H1 (cell line): ENCODE data around the gene MEF2C.

ENCODE experiments used
- CBX5 ChIP-seq: fragments of 300-800, 300-1000 bp; sonication (generic); IDR thresholded peaks from 2 replicates; pipeline ENCODE4 v1.7.1; 2016; ENCODE audit warnings: antibody characterized with exemption, low read length, low read depth
- CREB1 ChIP-seq: IDR thresholded peaks from 2 replicates; pipeline ENCODE4 v1.6.1; 2012; ENCODE audit warnings: inconsistent platforms
- EGR1 ChIP-seq: IDR thresholded peaks from 2 replicates; pipeline ENCODE4 v1.6.1; 2011; ENCODE audit warnings: low read depth, low read length, borderline replicate concordance
- KDM1A ChIP-seq: fragments of 200-600, 300-600 bp; sonication (generic); IDR thresholded peaks from 2 replicates; pipeline ENCODE4 v1.7.1; 2016; ENCODE audit warnings: mild to moderate bottlenecking, low read length, borderline replicate concordance
- RXRA ChIP-seq: IDR thresholded peaks from 2 replicates; pipeline ENCODE4 v1.6.1; 2011; ENCODE audit warnings: low read depth, mild to moderate bottlenecking, low read length, moderate library complexity; ENCODE audit not compliant: insufficient read depth
- SAP30 ChIP-seq: fragments of 300-600 bp; sonication (generic); IDR thresholded peaks from 2 replicates; pipeline ENCODE4 v1.7.1; 2012; ENCODE audit warnings: low read length, moderate library complexity, mild to moderate bottlenecking, inconsistent platforms; ENCODE audit not compliant: insufficient read depth, insufficient replicate concordance
- SIX5 ChIP-seq: IDR thresholded peaks from 2 replicates; pipeline ENCODE4 v1.6.1; 2011; ENCODE audit warnings: mild to moderate bottlenecking, low read depth, low read length
- SP2 ChIP-seq: IDR thresholded peaks from 2 replicates; pipeline ENCODE4 v1.6.1; 2012; ENCODE audit warnings: mild to moderate bottlenecking, low read length, inconsistent platforms
- SUZ12 ChIP-seq: fragments of 200-600 bp; sonication (generic); IDR thresholded peaks from 2 replicates; pipeline ENCODE4 v1.6.1; 2012; ENCODE audit warnings: mild to moderate bottlenecking, inconsistent platforms, low read length, moderate library complexity, mixed read lengths
- TF ChIP-seq, protein P1 (sequence below), 3 experiments: IDR thresholded peaks; 1 replicate in 2 of 3; 2 replicates in 1 of 3; pipeline versions ENCODE4 v1.5.1 to v1.6.1; 2011; ENCODE audit warnings: low read length in 3 of 3, mild to moderate bottlenecking in 3 of 3, inconsistent platforms in 2 of 3, low read depth in 1 of 3, moderate library complexity in 1 of 3; ENCODE audit not compliant: insufficient read depth in 1 of 3; ENCODE audit errors: control extremely low read depth in 1 of 3

DNA sequence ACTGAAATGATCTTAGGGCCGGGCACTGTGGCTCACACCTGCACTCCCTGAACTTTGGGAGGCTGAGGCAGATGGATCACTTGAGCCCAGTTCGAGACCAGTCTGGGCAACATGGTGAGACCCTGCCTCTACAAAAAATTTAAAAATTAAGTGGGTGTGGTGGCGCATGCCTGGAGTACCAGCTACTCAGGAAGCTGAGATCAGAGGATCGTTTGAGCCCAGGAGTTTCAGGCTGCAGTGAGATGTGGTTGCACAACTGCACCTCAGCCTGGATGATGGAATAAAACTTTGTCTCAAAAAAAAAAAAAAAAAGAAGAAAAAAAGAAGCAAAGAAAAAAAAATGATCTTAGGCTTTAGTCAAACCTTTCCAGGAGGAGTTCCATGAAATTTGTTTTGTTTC lies 41.8 kb downstream of the MEF2C start:
- TF ChIP-seq, protein P1, sequence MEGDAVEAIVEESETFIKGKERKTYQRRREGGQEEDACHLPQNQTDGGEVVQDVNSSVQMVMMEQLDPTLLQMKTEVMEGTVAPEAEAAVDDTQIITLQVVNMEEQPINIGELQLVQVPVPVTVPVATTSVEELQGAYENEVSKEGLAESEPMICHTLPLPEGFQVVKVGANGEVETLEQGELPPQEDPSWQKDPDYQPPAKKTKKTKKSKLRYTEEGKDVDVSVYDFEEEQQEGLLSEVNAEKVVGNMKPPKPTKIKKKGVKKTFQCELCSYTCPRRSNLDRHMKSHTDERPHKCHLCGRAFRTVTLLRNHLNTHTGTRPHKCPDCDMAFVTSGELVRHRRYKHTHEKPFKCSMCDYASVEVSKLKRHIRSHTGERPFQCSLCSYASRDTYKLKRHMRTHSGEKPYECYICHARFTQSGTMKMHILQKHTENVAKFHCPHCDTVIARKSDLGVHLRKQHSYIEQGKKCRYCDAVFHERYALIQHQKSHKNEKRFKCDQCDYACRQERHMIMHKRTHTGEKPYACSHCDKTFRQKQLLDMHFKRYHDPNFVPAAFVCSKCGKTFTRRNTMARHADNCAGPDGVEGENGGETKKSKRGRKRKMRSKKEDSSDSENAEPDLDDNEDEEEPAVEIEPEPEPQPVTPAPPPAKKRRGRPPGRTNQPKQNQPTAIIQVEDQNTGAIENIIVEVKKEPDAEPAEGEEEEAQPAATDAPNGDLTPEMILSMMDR (IDR thresholded peaks at IDR 0.05; ENCODE audit: control extremely low read depth in 1 of 3, insufficient read depth in 1 of 3, low read depth in 1 of 3, low read length in 3 of 3) = no peak
- TF ChIP-seq CBX5 (no peak), EGR1 (no peak), SUZ12 (no peak), SAP30 (no peak), RXRA (no peak), KDM1A (no peak), SP2 (no peak), SIX5 (no peak), CREB1 (no peak)
